ENCODE measurements around the gene SEC14L6.

SEC14L6 gene

DNA sequence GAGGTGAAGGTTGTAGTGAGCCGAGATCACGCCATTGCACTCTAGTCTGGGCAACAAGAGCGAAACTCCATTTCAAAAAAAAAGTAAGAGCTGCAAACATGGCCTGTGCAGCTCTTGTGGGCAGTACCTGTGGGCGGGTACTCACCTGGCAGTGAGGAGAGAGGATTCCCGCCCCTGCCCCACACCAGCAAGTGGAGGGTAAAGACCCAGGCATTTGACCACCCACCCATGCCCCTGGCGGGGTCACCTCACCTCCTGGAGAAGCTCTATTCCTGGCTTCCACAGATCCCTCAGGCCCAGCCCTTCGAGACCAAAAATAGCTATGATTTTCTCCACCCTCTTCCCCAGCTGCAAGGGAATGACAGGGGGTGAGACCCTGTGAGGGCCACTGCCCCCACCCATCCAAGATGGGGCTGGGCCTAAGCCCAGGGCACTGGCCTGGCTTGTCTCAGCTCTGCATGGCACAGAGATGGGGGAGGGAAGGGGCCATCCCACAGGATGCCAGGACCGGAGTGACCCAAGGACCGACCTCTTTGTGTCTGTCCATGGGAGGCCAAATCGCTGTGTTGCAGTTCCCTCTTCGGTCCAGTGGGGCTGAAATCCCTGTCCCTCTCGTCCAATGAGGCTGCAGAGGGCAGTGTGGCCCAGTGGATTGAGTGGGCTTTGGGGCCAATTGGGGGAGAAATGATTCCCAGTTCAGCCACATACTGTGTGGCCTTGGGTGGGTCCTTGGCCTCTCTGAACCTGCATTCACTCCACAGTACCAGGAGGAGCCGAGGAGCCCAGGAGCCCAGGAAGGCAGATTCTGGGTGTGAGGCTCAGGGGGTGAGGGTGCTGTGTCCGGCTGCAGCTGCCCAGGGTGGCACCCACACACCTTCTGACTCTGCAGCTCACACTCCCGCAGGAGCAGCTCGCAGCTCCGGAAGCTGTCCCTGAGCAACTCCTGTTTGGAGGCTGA, 14.6 kb downstream of the SEC14L6 start:
- DNase-seq = no peak

DNA sequence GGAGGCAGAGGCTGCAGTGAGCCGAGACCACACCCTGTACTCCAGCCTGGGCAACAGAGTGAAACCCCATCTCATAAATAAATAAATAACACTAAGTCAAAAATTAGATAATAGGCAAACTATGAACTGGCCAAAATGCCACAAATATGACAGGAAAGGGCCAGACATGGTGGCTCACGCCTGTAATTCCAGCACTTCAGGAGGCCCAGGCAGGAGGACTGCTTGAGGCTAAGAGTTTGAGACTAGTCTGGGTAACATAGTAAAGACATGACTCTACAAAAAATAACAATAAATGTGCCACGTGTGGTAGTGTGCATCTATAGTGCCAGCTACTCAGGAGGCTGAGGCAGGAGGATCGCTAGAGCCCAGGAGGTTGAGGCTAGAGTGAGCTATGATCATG, 19.9 kb downstream of the SEC14L6 start:
- DNase-seq = no peak

DNA sequence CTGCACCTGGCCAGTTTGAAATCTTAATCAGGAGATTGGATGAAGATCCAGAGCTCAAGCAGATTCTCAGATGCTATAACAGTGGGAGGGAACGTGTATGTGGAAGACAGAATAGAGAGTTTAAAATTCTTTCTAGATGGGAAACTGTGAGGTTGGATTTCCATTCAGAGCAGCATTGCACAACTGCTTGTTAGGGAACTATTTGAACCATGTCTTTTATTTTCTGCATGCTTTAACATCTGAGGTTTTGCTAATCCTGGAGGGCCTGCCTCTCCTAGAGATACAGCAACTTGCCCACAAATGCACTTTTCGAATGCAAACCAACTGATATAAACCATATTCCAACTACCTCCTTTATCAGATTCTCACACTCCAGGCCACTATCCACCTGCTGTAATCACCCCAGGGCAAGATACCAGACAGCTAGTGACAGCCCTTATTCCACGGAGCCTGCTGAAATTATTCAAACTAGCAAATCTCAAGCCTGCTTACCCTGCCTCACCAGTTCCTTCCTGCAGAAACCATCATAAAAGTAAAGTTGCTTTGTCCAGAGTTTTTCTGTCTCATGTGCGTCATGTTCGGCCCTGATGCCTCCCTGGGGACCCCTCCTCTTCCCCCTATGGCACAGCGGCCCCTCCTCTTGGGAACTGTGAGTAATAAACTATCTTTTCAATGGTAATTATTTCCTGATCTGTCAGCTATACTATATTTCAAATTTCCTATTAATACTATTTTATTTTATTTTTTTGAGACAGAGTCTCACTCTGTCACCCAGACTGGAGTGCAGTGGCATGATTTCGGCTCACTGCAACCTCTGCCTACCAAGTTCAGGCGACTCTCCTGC, 22.7 kb downstream of the SEC14L6 start:
- DNase-seq = no peak

DNA sequence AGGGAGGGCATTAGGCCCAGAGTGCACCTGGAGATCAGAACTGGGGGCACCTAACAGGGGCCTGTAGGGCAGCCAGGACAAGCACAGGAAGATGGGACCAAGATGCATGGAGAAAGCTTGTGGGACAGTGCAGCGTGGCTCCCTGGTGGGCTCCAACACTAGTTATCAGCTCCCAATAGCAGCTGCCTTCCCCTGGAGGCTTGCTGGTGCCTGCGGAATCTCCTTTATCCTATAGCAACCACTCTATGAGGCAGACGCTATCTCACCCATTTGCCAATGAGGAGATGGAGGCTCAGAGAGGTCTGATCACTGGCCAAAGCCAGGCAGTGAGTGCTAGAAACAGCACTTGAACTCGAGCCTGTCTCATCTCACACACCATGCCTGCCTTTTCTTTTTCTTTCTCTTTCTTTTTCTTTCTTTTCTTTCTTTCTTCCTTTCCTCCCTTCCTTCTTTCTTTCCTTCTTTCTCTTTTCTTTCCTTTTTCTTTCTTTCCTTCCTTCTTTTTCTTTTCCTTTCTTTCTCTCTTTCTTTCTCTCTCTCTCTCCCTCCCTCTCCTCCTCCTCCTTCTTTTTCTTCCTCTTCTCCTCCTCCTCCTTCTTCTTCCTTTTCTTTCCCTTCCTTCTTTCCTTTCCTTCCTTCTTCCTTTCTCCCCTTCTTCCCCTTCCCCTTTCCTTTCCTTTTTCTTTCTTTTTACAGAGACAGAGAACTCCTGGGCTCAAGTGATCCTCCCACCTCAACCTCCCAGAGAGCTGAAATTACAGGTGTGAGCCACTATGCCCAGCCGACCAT, 25.0 kb downstream of the SEC14L6 start:
- DNase-seq = no peak

DNA sequence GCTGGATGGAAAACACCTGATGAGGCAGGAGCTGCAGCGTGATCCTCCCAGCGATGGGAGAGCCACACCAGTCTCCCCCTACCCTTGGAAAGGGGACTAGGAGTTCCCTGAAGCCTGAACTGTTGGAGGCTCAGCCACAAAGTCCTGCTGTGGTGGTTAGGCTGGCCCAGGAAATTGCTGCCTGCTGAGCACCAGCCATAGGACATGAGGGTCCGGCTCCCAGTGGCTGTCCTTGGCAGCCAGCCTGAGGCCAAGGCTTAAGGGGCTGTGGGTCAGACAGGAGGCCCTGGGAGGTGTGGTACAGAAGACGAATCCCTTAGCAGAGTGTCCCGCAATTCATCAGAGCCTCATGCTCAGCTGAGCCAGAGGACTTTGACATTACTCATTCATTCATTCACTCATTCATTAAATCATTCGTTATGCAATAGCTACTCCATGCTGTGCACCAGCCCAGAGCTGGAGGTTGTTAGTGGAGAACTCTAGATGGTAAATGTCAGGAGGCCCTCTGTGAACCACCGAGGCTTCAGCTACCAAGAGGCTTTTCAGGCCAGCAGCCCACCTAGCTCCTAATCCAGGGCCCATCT, 26.6 kb downstream of the SEC14L6 start:
- DNase-seq = no peak

DNA sequence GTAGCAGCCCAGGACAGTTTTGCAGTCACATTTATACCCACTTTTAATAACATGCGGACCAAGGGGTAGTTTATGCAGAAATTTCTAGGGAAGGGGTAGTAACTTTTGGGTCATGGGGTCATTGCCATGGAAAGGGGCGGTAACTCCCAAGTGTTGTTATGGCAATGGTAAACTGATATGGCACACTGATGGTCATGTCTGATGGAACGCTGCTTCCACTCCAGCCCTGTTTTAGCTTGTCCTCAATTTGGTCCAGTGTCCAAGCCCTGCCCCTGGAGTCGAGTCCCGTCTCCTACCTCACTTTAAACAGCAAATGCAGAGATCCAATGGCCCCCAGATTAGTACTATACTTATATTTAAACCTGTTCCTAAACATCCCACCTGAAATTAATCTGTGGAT, 29.8 kb downstream of the SEC14L6 start:
- no peak for DNase-seq

DNA sequence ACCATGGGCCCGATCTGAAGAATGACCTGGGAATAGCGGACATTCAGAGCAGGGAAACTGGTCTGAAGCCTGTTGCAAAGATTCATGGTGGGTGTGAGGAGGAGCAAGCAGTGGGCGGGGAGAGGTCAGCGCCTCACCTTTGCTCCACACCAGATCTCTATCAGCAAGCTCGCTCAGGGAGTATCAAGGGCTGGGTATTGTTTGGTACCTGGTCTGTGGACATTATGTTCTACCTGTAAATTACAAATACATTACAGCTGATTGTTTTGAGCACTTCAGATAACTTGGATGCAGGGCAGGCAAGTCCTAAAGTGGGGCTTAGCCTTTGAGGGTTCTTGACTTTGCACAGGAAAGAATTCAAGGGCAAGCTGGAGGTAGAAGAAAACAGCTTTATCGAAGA, 30.3 kb downstream of the SEC14L6 start:
- no peak for DNase-seq

DNA sequence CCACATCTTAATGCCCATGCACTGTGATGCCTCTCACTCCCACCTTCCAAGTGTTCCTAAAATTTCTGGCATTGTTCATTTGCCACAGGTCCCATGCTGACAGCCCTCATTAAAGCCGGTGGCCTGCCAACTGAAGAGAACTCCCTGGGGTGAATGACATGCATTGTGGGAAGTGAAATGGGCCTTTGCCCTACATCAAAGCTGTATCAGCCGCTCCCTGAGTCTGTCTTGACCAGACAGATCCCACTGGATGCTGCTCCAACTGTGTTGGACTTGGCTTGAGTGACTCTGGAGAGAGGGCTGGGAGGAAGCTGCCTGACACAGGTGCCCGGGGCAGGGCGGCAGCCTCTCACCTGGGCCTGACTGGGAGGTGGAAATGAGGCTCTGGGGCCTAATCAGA, 32.3 kb downstream of the SEC14L6 start:
- DNase-seq = no peak

DNA sequence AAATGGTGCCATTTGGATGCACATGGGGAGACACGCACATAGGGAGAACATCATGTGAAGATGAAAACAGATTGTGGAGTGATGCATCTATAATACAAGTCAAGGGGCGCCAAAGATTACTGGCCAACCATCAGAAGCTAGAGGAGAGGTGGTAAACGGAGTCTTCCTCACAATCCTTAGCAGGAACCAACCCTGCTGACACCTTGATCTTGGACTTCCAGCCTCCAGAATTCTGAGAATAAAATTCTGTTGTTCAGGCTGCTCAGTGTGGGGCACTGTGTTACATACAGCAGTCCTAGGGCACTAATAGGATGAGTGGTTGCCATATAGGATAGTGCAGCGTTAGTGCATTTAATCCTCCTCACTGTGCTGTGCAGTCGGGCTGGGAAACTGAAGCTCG, 33.1 kb downstream of the SEC14L6 start:
- DNase-seq = no peak

DNA sequence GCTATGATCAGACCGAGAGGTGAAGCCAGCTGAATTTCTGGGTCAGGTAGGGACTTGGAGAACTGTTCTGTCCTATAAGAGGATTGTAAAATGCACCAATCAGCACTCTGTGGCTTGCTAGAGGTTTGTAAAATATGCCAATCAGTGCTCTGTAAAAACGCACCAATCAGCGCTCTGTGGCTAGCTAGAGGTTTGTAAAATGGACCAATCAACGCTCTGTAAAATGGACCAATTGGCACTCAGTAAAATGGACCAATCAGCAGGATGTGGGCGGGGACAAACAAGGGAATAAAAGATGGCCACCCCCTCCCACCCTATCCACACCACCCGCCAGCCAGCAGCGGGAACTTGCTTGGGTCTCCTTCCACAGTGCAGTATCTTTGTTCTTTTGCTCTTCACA, 34.6 kb downstream of the SEC14L6 start:
- DNase-seq = no peak

DNA sequence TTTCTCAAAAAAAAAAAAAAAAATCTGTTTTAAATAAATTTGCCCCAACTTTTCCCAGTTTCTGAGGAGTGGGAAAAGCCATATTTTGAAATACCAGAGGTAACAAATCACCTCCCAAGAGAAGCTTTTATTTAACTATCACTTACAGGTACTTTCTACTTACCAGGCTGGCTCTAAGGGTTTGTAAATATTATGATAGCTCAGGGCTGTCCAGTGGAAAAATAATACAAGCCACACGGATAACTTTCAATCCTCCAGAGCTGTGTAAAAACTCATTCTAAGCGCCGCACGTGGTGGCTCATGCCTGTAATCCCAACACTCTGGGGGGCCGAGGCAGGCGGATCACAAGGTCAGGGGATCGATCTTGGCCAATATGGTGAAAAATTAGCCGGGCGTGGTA, 35.4 kb downstream of the SEC14L6 start:
- DNase-seq = no peak

DNA sequence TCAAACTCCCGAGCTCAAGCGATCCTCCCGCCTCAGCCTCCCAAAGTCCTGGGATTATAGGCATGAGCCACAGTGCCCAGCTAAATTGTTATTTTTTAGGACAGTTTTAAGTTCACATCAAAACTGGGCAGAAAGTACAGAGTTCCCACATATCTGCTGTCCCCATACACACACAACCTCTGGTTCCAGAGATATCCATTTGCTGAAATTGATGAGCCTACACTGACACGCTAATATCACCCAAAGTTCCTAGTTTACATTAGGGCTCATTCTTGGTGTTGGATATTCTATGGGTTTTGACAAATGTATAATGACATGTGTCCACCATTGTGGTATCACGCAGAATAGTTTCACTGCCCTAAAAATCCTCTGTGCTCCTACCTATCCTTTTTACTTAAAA, 38.3 kb downstream of the SEC14L6 start:
- no peak for DNase-seq

DNA sequence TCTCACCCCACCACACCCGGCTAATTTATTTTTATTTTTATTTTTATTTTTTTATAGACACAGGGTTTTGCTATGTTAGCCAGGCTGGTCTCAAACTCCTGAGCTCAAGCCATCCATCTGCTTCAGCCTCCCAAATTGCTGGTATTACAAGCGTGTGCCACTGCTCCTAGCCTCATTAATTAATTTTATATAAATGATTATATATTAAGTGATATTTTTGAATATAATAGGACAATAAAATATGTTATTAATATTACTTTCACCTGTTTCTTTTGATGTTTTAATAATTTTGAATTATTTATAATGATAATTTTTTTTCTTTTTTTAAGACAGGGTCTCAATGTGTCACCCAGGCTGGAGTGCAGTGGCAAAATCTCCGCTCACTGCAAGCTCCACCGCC, 38.9 kb downstream of the SEC14L6 start:
- no peak for DNase-seq

DNA sequence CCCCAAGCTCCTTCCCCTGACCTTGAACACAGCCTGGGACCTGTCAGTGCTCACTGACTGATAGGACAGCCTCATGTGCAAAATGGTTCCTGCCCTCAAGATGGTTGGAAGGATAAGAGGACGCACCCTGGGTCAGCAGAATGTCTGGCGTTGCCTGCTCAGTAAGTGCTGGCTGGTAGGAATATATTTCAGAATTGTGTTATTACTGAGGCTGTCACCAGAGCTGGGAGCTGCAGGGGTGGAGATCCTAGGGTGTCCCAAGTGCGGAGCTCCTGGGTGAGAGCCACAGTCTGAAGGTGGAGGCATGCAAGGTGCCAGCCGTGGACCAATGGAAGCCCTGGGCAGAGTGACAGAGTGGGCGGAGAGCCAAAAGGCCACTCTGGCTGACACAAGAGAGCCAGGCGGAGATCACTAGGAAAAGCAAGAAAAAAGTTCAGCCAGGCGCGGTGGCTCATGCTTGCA, 40.0 kb downstream of the SEC14L6 start:
- no peak for DNase-seq

DNA sequence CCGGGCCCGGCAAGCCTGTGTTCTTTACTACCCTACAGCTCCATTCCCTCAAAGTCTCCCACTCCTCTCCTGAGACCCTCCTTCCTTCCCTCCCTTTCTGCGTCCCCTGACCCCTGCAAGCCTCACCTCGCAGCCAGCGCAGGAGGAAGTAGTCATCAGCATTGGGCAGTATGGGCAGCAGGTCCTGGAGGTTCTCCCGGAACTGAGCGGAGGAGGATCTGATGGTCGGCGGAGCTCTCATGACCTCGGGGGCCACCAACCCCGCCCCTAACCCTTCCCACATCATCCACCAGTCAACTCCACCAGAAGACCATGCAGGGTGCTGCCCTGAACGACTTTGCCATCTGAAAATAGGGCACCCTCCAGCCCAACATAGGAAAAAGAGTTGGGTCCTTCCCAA, 43.0 kb downstream of the SEC14L6 start:
- no peak for DNase-seq

DNA sequence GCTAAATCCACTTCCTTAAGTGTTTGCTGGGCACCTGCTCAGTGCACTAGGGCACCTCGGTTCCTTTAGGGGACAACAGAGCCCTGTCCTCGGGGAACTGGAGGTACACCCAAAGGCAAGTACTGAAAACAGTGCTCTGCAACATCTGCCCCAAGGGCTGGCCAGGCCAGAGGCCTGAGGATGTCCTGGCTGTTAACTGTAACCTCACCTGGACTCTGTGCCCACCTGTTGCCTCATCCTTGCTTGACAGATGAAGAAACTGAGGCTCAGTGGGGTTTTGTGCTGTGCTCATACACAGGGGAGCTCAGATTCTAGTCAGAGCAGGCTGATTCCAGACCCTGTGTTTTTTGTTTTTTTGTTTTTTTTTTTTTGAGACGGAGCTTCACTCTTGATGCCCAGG, 43.6 kb downstream of the SEC14L6 start:
- no peak for DNase-seq

DNA sequence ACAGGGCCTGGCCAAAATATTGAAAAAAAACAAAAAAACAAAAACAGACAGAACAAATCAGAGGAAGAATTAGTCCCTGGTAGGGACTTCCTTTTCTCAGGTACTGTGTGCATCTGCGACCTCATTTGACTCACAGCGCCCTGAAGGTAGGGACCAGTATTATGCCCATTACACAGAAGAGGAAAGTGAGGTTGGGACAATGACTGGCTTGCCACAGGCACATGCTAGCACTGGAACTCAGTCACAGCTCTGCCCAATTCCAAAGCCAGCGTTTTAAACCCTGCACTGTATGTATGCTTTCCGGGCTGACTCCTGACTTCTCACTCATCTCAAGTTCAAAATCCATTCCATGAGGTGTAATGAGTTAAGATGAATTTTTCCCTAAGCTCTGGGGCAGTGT, 44.4 kb downstream of the SEC14L6 start:
- no peak for DNase-seq

DNA sequence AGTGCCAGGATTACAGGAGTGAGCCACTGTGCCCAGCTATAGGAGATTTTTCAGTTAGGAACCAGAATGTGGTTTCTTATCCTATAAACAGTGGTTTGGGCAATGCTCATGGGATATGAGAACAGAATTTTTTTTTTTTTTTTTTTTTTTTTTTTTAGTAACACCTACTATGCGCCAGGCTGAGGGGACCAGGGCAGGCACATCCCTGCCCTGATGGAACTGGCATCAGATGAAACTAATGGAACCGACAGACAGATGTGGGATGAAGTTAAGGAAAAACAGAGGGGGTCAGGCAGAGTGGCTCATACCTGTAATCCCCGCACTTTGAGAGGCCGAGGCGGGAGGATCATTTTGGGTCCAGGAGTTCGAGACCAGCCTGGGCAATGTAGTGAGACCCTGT, 45.9 kb downstream of the SEC14L6 start:
- DNase-seq = no peak

DNA sequence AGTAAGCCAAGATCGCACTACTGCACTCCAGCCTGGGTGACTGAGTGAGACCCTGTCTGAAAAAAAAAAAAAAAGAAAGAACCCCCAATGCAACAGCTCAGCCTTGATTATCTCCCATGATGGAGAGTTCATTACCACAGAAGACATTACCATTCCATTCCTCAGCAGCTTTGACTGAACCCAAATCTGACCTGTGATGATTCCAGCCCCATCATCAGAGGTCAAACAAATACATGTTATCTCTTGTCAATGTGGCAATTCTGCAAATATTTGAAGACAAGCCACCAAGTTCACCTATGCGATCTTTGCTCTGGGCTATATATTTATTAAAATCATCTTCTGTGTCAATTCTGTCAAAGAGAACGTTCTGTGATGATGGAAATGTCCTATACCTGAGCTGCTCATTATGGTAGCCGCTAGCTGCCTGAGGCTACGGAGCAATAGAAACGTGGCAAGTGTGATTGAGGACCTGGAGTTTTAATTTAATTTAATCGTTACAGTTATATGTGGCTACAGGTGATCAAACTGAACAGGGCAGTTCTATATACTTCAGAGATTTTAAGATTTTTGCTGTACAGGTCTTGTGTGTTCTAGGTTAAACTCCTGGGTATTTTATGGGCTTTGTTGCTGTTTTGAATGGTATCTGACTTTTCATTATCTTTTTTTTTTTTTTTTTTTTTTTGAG, 48.9 kb downstream of the SEC14L6 start:
- no peak for DNase-seq

DNA sequence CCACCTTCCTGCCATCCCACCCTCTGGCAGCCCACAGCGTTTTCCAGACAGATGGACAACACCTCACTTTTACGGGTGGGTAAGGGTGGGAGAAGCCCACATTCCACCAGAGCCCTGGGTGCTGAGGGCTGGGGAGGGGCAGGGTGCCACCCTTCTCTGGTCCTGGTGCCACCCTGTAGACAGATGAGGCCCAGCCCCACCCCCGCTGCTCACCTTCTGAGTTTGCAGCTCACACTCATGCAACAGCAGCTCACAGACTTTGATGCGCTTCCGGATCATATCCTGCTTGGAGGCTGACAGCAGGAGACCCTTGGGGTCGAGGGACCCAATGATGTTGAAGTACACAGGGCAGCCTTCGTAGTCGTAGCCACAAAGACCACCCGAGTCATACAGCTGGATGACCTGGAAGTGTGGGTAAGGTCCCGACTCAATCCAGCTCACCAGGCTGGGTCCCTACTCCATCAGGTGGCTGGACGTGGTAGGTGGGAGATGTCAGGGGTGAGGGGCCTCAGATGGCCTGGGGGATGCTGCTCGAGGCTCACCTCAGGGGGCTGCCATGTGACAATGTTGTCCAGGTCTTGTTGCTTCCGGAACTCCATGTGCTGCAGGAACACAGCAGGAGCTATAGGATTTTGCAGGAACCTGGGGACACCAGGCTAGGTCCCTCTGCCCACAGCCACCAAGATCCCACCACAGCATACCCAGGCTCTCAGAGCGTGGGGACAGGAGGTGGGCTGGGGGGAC, 51.3 kb downstream of the SEC14L6 start:
- no peak for DNase-seq

DNA sequence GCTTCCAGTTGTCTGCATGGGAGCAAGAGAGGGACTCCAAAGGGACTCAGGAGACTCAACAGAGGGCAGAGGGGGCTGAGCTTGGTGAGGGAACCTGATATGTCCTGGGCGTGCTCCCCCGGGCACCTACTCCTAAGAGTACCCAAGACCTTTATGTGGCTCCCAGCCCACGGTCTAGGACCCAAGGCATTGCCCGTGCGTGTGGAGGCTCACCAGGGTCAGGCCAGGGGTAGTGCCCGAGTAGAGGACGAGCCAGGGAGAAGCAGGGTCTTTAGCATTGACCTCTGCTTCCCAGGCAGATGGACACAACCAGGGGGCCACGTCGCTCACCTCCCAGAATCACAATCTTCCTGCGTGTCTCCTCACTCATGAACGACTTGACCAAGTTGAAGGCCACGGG, 54.4 kb downstream of the SEC14L6 start:
- no peak for DNase-seq

Measured in NCI-H446 (cell line).